DMS153 treated with DMSO at 0.1 percent for 48 hours (cell line): ENCODE measurements around the gene RAB30.
"Not testable (repeated sequence)": the region's sequence is repeated elsewhere in the genome, so short reads cannot be mapped to it uniquely, and the experiment has no call there.

Experiments used
- DNase-seq: peaks from one replicate; lab custom pipeline; 2025; ENCODE audit not compliant: unreplicated experiment; lab: John Stamatoyannopoulos, UW

The RAB30 gene

GRCh38 chr11:82988936-82989627, 82.6 kb downstream of the RAB30 start:
- DNase-seq: no peak

GRCh38 chr11:82987997-82988396, 83.7 kb downstream of the RAB30 start:
- DNase-seq: no peak

- no peak for DNase-seq
Observed at GRCh38 chr11:82986446-82986845, 85.3 kb downstream of the RAB30 start.

DNA sequence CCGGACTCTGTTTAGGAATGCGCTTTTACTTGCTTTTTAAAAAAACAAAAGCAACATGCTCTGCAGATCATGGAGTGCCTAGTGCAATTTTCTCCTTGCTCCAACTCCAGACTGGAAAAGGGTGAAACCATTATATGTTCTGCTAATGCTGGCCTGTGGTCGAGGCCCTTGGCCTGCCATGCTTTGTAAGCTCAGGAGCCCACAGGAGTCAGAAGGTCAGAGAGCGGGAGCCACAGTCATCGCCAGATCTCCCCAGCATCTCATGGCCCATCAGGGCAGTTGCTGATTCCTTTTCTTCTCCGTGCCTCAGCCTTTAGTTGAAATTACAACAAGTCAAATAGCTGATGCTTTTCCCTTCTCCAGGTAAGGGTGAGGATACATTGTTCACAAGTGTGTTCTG, 89.8 kb downstream of the RAB30 start:
- no peak for DNase-seq

DNA sequence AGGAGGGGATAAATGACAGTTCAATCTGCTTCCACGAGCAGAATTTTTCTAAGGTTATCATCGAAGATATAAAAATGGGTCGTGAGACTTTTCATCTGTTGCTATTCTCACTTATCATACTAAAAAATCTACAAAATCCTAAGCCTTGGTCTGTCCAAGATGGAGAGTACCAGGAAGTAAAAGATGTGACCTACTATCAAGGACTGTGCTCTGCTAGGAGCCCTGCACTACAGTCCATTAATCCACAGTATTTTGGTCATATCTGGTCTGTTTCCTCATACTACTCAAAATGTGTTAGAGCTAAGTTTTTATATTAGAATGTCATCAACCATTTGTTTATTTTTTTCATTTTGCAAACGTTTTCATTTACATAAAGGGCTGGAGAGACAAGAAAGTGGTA, 90.8 kb downstream of the RAB30 start:
- DNase-seq: no peak

GRCh38 chr11:82980292-82980691, 91.4 kb downstream of the RAB30 start:
- DNase-seq: no peak

- no peak for DNase-seq
Observed at GRCh38 chr11:82979824-82980223, 91.9 kb downstream of the RAB30 start.

DNA sequence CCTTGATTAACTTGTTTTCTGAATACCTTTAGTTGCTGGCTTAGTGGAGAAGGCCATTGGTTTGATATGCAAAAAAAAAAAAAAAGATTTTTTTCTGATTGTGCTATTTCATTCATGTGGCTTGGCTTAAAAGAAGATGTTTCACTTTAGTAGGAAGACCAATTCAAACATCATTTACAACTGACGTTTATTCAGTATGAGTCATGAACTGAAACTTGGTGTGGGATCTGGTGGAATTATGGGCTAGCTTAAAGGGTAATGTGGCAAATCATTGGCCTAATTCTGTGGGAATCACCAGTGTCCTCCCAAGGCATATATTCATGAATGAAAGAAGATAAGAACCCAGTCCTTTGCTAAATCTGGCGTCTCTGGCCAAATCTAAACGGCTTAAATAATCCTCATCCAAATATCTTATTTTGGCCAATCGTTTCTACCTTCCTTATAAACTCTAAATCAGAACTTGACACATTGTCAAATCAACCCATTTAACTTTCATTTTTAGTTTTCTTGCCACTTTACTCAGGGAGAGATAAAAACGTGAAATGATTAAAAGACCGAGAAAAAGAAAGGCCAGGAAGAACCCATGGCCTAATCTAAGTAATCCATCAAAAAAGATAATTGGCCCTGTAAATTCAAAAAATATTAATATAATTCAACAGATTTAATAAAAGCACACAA, 93.1 kb downstream of the RAB30 start:
- no peak for DNase-seq

GRCh38 chr11:82976786-82977185, 94.9 kb downstream of the RAB30 start:
- no peak for DNase-seq

GRCh38 chr11:82975882-82976281, 95.8 kb downstream of the RAB30 start:
- DNase-seq: no peak

- DNase-seq: no peak
Observed at GRCh38 chr11:82974851-82975250, 96.8 kb downstream of the RAB30 start.

DNA sequence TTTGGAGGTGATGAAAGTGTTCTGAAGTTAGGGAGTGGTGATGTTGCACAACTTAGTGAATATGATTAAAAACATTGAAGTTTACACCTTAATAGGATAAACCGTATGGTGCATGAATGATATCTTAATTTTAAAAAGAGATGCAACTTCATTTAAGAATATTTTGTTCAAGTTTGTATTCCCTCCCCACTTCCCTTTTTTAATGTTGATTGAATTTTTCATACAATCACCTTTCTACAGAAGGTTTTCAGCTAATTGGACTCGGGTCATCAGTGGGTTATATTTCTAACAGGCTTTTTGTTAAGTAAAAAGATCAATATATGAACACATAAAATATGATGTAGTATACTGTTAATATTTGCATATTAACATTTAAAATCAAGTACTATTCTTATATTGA, 97.6 kb downstream of the RAB30 start:
- DNase-seq: no peak

GRCh38 chr11:82972103-82972502, 99.6 kb downstream of the RAB30 start:
- DNase-seq: no peak

- not testable (repeated sequence) for DNase-seq
Observed at GRCh38 chr11:82971519-82971946, 100.2 kb downstream of the RAB30 start.

GRCh38 chr11:82970507-82971083, 101.1 kb downstream of the RAB30 start:
- DNase-seq: not testable (repeated sequence)

DNA sequence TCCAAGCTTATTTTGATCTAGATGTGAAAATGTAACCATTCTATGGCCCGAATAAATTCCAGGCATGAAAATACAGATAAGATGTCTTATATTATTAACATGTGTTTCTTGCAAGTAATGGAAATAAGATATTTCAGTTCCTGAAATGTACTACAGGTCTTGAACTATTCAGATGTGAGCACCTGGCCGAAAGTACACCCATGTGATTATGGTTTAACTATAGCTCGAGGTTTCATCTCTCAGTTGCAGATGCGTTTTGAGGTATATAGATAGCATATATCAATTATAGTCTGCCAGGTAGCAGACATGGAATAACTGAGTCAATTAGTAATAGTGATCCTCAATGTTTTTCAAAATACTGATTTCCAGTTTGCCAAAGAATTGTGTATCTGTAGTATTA, 101.9 kb downstream of the RAB30 start:
- no peak for DNase-seq

DNA sequence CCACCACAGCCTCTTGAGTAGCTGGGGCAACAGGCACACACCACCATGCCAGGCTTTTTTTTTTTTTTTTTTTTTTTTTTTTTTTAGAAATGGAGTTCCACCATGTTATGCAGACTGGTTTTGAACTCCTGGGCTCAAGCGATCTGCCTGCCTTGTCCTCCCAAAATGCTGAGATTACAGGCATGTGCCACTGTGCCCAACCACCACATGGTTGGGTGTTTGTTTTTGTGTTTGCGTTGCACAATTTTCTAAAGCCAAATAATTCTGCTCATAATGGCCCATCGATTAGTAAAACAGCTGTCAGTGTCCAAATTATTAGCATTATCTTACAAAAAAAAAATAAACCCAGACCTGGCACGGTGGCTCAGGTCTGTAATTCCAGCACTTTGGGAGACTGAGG, 104.3 kb downstream of the RAB30 start:
- DNase-seq: no peak

- DNase-seq: not testable (repeated sequence)
Observed at GRCh38 chr11:82962021-82962420, 109.7 kb downstream of the RAB30 start.

- DNase-seq: no peak
Observed at GRCh38 chr11:82960779-82961143, 110.9 kb downstream of the RAB30 start.

DNA sequence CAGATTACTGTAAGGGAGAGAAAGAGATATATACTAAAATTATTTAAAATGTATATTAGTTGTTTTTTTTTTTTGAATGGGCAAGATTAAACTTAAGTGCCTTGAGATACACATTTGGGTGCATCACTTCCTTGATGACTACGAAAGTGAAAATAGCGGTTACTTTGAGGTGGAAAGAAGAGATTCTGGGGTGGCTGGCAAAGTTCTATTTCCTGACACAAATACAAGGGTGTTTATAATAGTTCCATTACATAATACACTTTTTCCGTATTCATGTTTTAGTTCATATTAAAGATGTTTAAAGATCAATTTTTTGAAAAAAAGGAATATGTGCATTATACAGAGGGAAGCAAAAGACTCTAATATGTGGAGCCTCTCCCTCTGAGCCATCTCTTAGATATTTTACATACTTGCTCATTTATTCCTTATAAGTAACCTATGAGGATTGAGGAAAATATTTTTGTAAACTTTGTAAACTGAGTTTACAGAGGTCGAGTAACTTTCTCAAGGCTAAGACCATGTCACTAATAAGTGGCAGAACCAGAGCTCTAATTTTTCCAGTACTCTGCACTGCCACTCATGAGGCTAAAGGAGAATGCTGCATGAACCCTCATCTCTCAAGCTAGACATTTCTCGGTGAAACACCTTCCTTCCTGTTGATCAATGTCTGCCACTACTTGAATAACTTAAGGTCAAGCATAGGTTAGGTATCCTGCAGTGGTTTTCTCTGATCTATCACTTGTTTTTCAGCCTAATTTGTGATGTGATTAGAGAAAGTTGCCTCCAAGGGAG, 111.5 kb downstream of the RAB30 start:
- DNase-seq: no peak

DNA sequence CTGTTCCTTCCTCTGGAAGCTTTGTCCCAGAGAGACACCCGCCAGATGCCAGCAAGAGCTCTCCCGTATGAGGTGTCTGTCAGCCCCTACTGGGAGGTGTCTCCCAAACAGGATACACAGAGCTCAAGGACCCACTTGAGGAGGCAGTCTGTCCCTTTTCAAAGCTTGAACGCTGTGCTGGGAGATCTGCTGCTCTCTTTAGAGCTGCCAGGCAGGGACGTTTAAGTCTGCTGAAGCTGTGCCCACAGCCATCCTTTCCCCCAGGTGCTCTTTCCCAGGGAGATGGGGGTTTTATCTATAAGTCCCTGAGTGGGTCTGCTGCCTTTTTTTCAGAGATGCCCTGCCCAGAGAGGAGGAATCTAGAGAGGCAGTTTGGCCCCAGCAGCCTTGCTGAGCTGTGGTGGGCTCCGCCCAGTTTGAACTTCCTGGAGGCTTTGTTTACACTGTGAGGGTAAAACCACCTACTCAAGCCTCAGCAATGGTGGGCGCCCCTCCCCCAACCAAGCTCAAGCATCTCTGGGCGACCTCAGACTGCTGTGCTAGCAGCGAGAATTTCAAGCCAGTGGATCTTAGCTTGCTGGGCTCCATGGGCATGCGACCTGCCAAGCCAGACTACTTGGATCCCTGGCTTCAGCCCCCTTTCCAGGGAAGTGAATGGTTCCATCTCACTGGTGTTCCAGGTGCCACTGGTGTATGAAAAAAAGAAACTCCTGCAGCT, 115.8 kb downstream of the RAB30 start:
- peak; percentile 28 for DNase-seq
